ENCODE results near the gene NKD2. TPM values are rescaled to one million over a fixed set of nuclear protein-coding genes. Genes with fewer than 3 reads are reported as not detected.

The NKD2 gene
- polyA plus RNA-seq, 1 of the 3 experiments (the other 2 are of a cell fraction): not detected

GRCh38 chr5:1013238-1013947 lies 4.8 kb downstream of the NKD2 start:
- H3K9ac ChIP-seq: no peak overlapping the region
- no peak for TF ChIP-seq EP300 (IDR thresholded peaks at IDR 0.05; ENCODE audit: borderline replicate concordance in 1 of 2, low read depth in 1 of 2, low read length in 1 of 2)
- TF ChIP-seq TAF1 (IDR thresholded peaks at IDR 0.05; ENCODE audit: borderline replicate concordance, low read depth, low read length): no peak
- TF ChIP-seq, protein P1, sequence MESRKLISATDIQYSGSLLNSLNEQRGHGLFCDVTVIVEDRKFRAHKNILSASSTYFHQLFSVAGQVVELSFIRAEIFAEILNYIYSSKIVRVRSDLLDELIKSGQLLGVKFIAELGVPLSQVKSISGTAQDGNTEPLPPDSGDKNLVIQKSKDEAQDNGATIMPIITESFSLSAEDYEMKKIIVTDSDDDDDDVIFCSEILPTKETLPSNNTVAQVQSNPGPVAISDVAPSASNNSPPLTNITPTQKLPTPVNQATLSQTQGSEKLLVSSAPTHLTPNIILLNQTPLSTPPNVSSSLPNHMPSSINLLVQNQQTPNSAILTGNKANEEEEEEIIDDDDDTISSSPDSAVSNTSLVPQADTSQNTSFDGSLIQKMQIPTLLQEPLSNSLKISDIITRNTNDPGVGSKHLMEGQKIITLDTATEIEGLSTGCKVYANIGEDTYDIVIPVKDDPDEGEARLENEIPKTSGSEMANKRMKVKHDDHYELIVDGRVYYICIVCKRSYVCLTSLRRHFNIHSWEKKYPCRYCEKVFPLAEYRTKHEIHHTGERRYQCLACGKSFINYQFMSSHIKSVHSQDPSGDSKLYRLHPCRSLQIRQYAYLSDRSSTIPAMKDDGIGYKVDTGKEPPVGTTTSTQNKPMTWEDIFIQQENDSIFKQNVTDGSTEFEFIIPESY (IDR thresholded peaks at IDR 0.05; ENCODE audit: borderline replicate concordance, low read depth): no peak
- no peak for TF ChIP-seq POLR2AphosphoS5 (IDR thresholded peaks at IDR 0.05; ENCODE audit: low read depth, low read length)
- no peak for TF ChIP-seq MXI1 (IDR thresholded peaks at IDR 0.05; ENCODE audit: low read depth, low read length)
- TF ChIP-seq REST (IDR thresholded peaks at IDR 0.05; ENCODE audit: low read depth, low read length): no peak
- no peak for TF ChIP-seq NRF1 (IDR thresholded peaks at IDR 0.05; ENCODE audit: low read depth, low read length)
- TF ChIP-seq, protein P2, sequence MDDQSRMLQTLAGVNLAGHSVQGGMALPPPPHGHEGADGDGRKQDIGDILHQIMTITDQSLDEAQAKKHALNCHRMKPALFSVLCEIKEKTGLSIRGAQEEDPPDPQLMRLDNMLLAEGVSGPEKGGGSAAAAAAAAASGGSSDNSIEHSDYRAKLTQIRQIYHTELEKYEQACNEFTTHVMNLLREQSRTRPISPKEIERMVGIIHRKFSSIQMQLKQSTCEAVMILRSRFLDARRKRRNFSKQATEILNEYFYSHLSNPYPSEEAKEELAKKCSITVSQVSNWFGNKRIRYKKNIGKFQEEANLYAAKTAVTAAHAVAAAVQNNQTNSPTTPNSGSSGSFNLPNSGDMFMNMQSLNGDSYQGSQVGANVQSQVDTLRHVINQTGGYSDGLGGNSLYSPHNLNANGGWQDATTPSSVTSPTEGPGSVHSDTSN (IDR thresholded peaks at IDR 0.05): no peak
- TF ChIP-seq, protein P3, sequence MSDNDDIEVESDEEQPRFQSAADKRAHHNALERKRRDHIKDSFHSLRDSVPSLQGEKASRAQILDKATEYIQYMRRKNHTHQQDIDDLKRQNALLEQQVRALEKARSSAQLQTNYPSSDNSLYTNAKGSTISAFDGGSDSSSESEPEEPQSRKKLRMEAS (IDR thresholded peaks at IDR 0.05; ENCODE audit: low read depth): no peak
- TF ChIP-seq, protein P4, sequence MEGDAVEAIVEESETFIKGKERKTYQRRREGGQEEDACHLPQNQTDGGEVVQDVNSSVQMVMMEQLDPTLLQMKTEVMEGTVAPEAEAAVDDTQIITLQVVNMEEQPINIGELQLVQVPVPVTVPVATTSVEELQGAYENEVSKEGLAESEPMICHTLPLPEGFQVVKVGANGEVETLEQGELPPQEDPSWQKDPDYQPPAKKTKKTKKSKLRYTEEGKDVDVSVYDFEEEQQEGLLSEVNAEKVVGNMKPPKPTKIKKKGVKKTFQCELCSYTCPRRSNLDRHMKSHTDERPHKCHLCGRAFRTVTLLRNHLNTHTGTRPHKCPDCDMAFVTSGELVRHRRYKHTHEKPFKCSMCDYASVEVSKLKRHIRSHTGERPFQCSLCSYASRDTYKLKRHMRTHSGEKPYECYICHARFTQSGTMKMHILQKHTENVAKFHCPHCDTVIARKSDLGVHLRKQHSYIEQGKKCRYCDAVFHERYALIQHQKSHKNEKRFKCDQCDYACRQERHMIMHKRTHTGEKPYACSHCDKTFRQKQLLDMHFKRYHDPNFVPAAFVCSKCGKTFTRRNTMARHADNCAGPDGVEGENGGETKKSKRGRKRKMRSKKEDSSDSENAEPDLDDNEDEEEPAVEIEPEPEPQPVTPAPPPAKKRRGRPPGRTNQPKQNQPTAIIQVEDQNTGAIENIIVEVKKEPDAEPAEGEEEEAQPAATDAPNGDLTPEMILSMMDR (IDR thresholded peaks at IDR 0.05): no peak
- TF ChIP-seq EZH2phosphoT487 (IDR thresholded peaks at IDR 0.05; ENCODE audit: borderline replicate concordance, low read depth): no peak
- TF ChIP-seq GABPA (IDR thresholded peaks at IDR 0.05; ENCODE audit: low read depth): no peak
- TF ChIP-seq CHD2 (IDR thresholded peaks at IDR 0.05; ENCODE audit: low read length, partially characterized antibody): no peak
- TF ChIP-seq SMC3 (IDR thresholded peaks at IDR 0.05; ENCODE audit: low read depth, low read length): no peak
- no peak for TF ChIP-seq ELF1 (IDR thresholded peaks at IDR 0.05)
- TF ChIP-seq USF2 (IDR thresholded peaks at IDR 0.05; ENCODE audit: borderline replicate concordance, low read depth, low read length): no peak
- TF ChIP-seq RAD21 (IDR thresholded peaks at IDR 0.05; ENCODE audit: low read length): no peak
- TF ChIP-seq, protein P5, sequence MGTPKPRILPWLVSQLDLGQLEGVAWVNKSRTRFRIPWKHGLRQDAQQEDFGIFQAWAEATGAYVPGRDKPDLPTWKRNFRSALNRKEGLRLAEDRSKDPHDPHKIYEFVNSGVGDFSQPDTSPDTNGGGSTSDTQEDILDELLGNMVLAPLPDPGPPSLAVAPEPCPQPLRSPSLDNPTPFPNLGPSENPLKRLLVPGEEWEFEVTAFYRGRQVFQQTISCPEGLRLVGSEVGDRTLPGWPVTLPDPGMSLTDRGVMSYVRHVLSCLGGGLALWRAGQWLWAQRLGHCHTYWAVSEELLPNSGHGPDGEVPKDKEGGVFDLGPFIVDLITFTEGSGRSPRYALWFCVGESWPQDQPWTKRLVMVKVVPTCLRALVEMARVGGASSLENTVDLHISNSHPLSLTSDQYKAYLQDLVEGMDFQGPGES (IDR thresholded peaks at IDR 0.05; ENCODE audit: low read depth, low read length): no peak
- TF ChIP-seq YY1 (IDR thresholded peaks at IDR 0.05; ENCODE audit: low read depth): no peak
- TF ChIP-seq USF1 (IDR thresholded peaks at IDR 0.05; ENCODE audit: borderline replicate concordance, low read depth): no peak
- H3F3A ChIP-seq (replicated peaks; ENCODE audit: insufficient read depth): no peaks in the 10 kb centered on the region
- H3K4me2 ChIP-seq: no peak overlapping the region
- H3K27me3 ChIP-seq (ENCODE audit: insufficient read depth): peaks cover 23% of the 10 kb centered on the region
- ChIA-PET CTCF (interaction anchor here (2.4 to 6.5 kb wide), 2 partner anchors 126 to 154 kb away, joined by 7 to 44 read pairs; no protein-coding TSS in a partner anchor), POLR2A (no interaction called here)
- H3K4me1 ChIP-seq (ENCODE audit: control insufficient read depth in 1 of 2, insufficient read depth in 2 of 2, low read depth in 1 of 2, low read length in 1 of 2): no peaks in the 10 kb centered on the region; a peak in 1 of 4 replicates
- H3K9me3 ChIP-seq: no peaks in the 10 kb centered on the region
- H4K20me1 ChIP-seq (ENCODE audit: insufficient read depth): no peaks in the 10 kb centered on the region
- H2AFZ ChIP-seq (ENCODE audit: low read depth): no peak overlapping the region
- no peak overlapping the region for H3K27ac ChIP-seq (ENCODE audit: low read depth in 2 of 2, low read length in 1 of 2)
- no peaks in the 10 kb centered on the region for H3K79me2 ChIP-seq (ENCODE audit: insufficient read depth)
- no peak for DNase-seq
- WGBS (ENCODE audit: low lambda C conversion rate): 57% methylated on average over 6 of the region's 19 CpGs
- no peak overlapping the region for H3K4me3 ChIP-seq (ENCODE audit: low read depth in 2 of 2, low read length in 1 of 2)
- no peaks in the 10 kb centered on the region for H3K36me3 ChIP-seq (replicated peaks in 1 of 2; ENCODE audit: control insufficient read depth in 1 of 2, insufficient read depth in 2 of 2, low read length in 1 of 2)
- no peaks in the 10 kb centered on the region for H3K9me2 ChIP-seq
